Smooth muscle cell (in vitro differentiated cells): Measurements from ENCODE around the gene HMG20B. TPM values are rescaled to one million over a fixed set of nuclear protein-coding genes. Genes with fewer than 3 reads are reported as not detected.

Experiments
- DNase-seq: peaks from one replicate; lab custom pipeline; 2025; ENCODE audit not compliant: unreplicated experiment; lab: John Stamatoyannopoulos, UW
- H2AFZ ChIP-seq: fragments of 200-600 bp; sonication (generic); 2 replicates; pipeline ENCODE4 v1.6.0; 2016; ENCODE audit warnings: antibody characterized with exemption, low read depth, mild to moderate bottlenecking
- H3F3A ChIP-seq: fragments of 200-600 bp; sonication (generic); 2 replicates; pipeline ENCODE4 v1.6.0; 2017; ENCODE audit warnings: antibody characterized with exemption, low read depth
- H3K27ac ChIP-seq: fragments of 200-600 bp; sonication (generic); 2 replicates; pipeline ENCODE4 v1.5.1; 2016; ENCODE audit warnings: low read depth, mild to moderate bottlenecking
- H3K27me3 ChIP-seq: fragments of 200-600 bp; sonication (generic); 2 replicates; pipeline ENCODE4 v1.6.1; 2016; ENCODE audit warnings: low read depth, mild to moderate bottlenecking
- H3K36me3 ChIP-seq: fragments of 200-600 bp; sonication (generic); 2 replicates; pipeline ENCODE4 v1.5.1; 2016; ENCODE audit warnings: low read depth
- H3K4me1 ChIP-seq: fragments of 200-600 bp; sonication (generic); 2 replicates; pipeline ENCODE4 v1.5.1; 2016; ENCODE audit warnings: low read depth
- H3K4me2 ChIP-seq: fragments of 200-600 bp; sonication (generic); 2 replicates; pipeline ENCODE4 v1.6.0; 2016; ENCODE audit warnings: mild to moderate bottlenecking
- H3K4me3 ChIP-seq: fragments of 200-600 bp; sonication (generic); 2 replicates; pipeline ENCODE4 v1.5.1; 2016; ENCODE audit warnings: mild to moderate bottlenecking
- H3K79me2 ChIP-seq: fragments of 200-600 bp; sonication (generic); 2 replicates; pipeline ENCODE4 v1.6.0; 2016; ENCODE audit warnings: low read depth, mild to moderate bottlenecking
- H3K9ac ChIP-seq: fragments of 200-600 bp; sonication (generic); 2 replicates; pipeline ENCODE4 v1.6.0; 2016; ENCODE audit warnings: low read depth
- H3K9me3 ChIP-seq: fragments of 200-600 bp; sonication (generic); replicated peaks from 2 replicates; pipeline ENCODE4 v1.5.1; 2016; ENCODE audit warnings: low read depth
- H4K20me1 ChIP-seq: fragments of 200-600 bp; sonication (generic); 2 replicates; pipeline ENCODE4 v1.6.0; 2016; ENCODE audit warnings: low read depth
- CTCF ChIP-seq: fragments of 200-600 bp; sonication (generic); IDR thresholded peaks from 2 replicates; pipeline ENCODE4 v1.5.1; 2017; ENCODE audit warnings: borderline replicate concordance, mild to moderate bottlenecking, antibody characterized with exemption; ENCODE audit not compliant: insufficient read depth, poor library complexity, severe bottlenecking
- WGBS: methylation state at CpG from one replicate; pipeline ENCODE4 v1.1.7; 2016; ENCODE audit warnings: low lambda C conversion rate; 5-methylcytosine and 5-hydroxymethylcytosine counted together
- polyA plus RNA-seq: library from polyadenylated mRNA; unstranded; fragments of >200 nt; fragmentation: Nextera tagmentation; extraction: Ambion mirVana; gene quantifications from 2 replicates; pipeline ENCODE4 v1.2.1, GENCODE V29; 2016
- total RNA-seq: library from RNA; depleted of rRNA; stranded (reverse); fragments of >200 nt; gene quantifications from 2 replicates; pipeline ENCODE4 v1.2.3, GENCODE V29; 2014

Gene HMG20B
- total and polyA plus RNA-seq, 2 experiments from 2014 or later, result 109 to 120 TPM

- Histone ChIP-seq H3K4me3 (no peak overlapping the region), H3K9me3 (no peaks in the 10 kb centered on the region), H3K4me1 (no peaks in the 10 kb centered on the region), H3K9ac (no peak overlapping the region), H3K4me2 (no peak overlapping the region), H3K36me3 (no peaks in the 10 kb centered on the region), H3K27me3 (no peaks in the 10 kb centered on the region), H4K20me1 (peaks cover 14% of the 10 kb centered on the region), H3K79me2 (no peaks in the 10 kb centered on the region), H3K27ac (no peak overlapping the region), H2AFZ (no peak overlapping the region), H3F3A (no peaks in the 10 kb centered on the region)
- WGBS, result 96% methylated on average over 12 of the region's 12 CpGs
- no peak for TF ChIP-seq CTCF
- DNase-seq, result no peak
Measured at GRCh38 chr19:3533563-3534216, 39.1 kb upstream of the HMG20B start.

- H3K4me2 ChIP-seq, result no peak overlapping the region
- H3K4me3 ChIP-seq, result no peak overlapping the region
- H3K79me2 ChIP-seq, result no peaks in the 10 kb centered on the region
- H2AFZ ChIP-seq, result no peak overlapping the region
- H3K27ac ChIP-seq, result no peak overlapping the region
- H3K9ac ChIP-seq, result no peak overlapping the region
- H3F3A ChIP-seq, result no peaks in the 10 kb centered on the region
- H3K4me1 ChIP-seq, result no peaks in the 10 kb centered on the region
- H3K9me3 ChIP-seq, result no peaks in the 10 kb centered on the region
- H3K36me3 ChIP-seq, result no peaks in the 10 kb centered on the region
- WGBS, result 92% methylated on average over 37 of the region's 38 CpGs
- no peak for TF ChIP-seq CTCF
- DNase-seq, result no peak
- H4K20me1 ChIP-seq, result peaks cover 21% of the 10 kb centered on the region
- H3K27me3 ChIP-seq, result no peaks in the 10 kb centered on the region
Measured at GRCh38 chr19:3534375-3535234, 38.1 kb upstream of the HMG20B start.

- Histone ChIP-seq H3K27me3 (no peaks in the 10 kb centered on the region), H3K9me3 (no peaks in the 10 kb centered on the region), H3K36me3 (no peaks in the 10 kb centered on the region), H3K9ac (no peak overlapping the region), H3K79me2 (no peaks in the 10 kb centered on the region), H2AFZ (no peak overlapping the region), H3K27ac (no peak overlapping the region), H3K4me1 (no peaks in the 10 kb centered on the region), H3K4me3 (no peak overlapping the region), H3K4me2 (no peak overlapping the region), H4K20me1 (peaks cover 23% of the 10 kb centered on the region), H3F3A (no peaks in the 10 kb centered on the region)
- DNase-seq, result no peak
- WGBS, result 96% methylated on average over 9 of the region's 9 CpGs
- TF ChIP-seq CTCF, result no peak
Measured at GRCh38 chr19:3535235-3535535, 37.6 kb upstream of the HMG20B start.
